H1 (cell line): ENCODE measurements around the gene MYOZ2. TPM values are rescaled to one million over a fixed set of nuclear protein-coding genes. Genes with fewer than 3 reads are reported as not detected.

Source experiments
- CBX8 ChIP-seq: fragments of 300-800, 300-1000 bp; sonication (generic); IDR thresholded peaks from 2 replicates; pipeline ENCODE4 v1.7.1; 2016; ENCODE audit warnings: low read depth, low read length, borderline replicate concordance
- EP300 ChIP-seq, 2 experiments: IDR thresholded peaks; 1 replicate in 1 of 2; 2 replicates in 1 of 2; pipeline ENCODE4 v1.6.1; 2011 to 2012; ENCODE audit warnings: low read depth in 2 of 2, low read length in 2 of 2, mild to moderate bottlenecking in 2 of 2, borderline replicate concordance in 1 of 2, inconsistent platforms in 1 of 2, moderate library complexity in 1 of 2
- EZH2 ChIP-seq: fragments of 200-600 bp; sonication (generic); IDR thresholded peaks from 2 replicates; pipeline ENCODE4 v1.7.1; 2012; ENCODE audit warnings: low read depth, mild to moderate bottlenecking, moderate library complexity, low read length, inconsistent platforms; ENCODE audit not compliant: severe bottlenecking
- GTF2F1 ChIP-seq: IDR thresholded peaks from 2 replicates; pipeline ENCODE4 v1.6.1; 2012; ENCODE audit warnings: low read depth, low read length, improper control_type of control experiment, borderline replicate concordance
- SIX5 ChIP-seq: IDR thresholded peaks from 2 replicates; pipeline ENCODE4 v1.6.1; 2011; ENCODE audit warnings: mild to moderate bottlenecking, low read depth, low read length
- polyA plus RNA-seq, 7 experiments: library from polyadenylated mRNA; depleted of rRNA in 3 of 7; stranded (reverse) in 5 of 7; unstranded in 2 of 7; fragments of >200 nt in 5 of 7; fragments of 200-250 nt in 2 of 7; gene quantifications; 1 replicate in 5 of 7; 2 replicates in 1 of 7; 4 replicates in 1 of 7; pipeline versions ENCODE4 v1.2.1 to v1.2.3, GENCODE V29; 2011 to 2013; ENCODE audit warnings: missing spikeins in 2 of 7, mixed read lengths in 2 of 7
- total RNA-seq: library from RNA; stranded (reverse); fragmentation: NEBNext Ultra II Directional; extraction: Animal tissue kit (Norgen Biotek cat#: 25700); gene quantifications from 2 replicates; pipeline ENCODE4 v1.2.1, GENCODE V29; 2021
- TF ChIP-seq, protein P1 (sequence below): IDR thresholded peaks from 2 replicates; pipeline ENCODE4 v1.6.1; 2012; ENCODE audit warnings: inconsistent platforms

Gene MYOZ2
- total and polyA plus RNA-seq, 2 of the 8 experiments (the other 6 are each of a cell fraction or from before 2014, with no cell fraction given): not detected

DNA sequence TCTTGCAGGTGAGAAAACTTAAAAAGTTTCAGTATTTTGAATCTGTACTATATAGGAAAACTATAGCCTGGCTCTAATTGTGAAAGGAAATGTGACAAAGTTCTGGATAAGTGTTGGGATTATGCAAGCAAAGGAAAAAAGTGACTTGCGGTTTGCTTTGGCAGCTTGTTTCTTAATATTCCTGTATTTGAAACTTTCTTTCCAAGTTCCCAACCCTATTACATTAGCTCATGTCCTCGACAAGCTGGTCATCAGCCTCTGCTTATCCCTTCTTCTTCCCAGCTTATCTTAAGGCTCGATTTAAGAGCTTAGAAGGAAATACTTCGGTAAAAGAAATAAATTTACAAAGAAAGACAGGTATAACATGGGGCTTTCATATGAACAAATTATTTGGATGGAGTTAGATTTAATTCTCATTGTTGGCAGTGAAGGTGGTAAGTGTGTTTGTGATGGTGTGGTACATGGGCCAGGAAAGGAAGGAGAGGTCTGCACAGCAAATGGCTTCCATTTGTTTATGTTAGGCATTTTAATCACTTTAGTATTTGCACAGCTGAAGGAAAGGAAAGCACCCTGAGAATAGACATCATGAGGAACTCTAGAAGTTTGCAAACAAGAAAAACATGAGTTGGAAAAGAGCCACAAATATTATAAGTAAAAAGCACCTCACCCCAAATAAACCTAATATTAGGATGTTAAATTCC, 5.1 kb upstream of the MYOZ2 start (continued):
- no peak for TF ChIP-seq GTF2F1
- no peak for TF ChIP-seq EZH2
- TF ChIP-seq SIX5: no peak
- no peak for TF ChIP-seq CBX8
- no peak for TF ChIP-seq EP300 (IDR thresholded peaks at IDR 0.05; ENCODE audit: borderline replicate concordance in 1 of 2, low read depth in 2 of 2, low read length in 2 of 2)
- TF ChIP-seq, protein P1, sequence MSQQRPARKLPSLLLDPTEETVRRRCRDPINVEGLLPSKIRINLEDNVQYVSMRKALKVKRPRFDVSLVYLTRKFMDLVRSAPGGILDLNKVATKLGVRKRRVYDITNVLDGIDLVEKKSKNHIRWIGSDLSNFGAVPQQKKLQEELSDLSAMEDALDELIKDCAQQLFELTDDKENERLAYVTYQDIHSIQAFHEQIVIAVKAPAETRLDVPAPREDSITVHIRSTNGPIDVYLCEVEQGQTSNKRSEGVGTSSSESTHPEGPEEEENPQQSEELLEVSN: no peak
